Measurements from ENCODE around the gene ATL2.
A peak's percentile ranks its signal among the peaks of the same experiment; 100 is the strongest.
"Not testable (repeated sequence)": the region's sequence is repeated elsewhere in the genome, so short reads cannot be mapped to it uniquely, and the experiment has no call there.

ATL2 gene

DNA sequence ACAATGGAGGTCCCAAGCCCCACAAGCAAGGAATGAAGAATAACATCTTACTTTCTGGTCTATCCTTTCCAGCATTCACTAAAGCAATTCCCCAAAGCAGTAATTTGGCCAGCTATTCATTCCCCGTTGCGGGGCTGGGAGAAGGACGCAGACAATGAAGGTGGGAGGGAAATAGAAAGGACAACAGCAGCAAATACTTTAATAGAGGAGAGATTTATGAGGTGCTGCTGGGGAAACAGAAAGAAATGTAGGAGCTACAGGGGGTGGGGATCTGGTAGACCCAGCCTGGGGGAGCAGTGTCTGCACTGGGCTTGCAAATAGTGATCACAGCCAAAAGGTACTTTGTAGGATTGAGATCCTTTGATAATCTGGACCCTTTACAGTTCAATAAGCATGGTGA lies 13.9 kb upstream of the ATL2 start:
- no peak for DNase-seq (ENCODE audit: low spot score)

DNA sequence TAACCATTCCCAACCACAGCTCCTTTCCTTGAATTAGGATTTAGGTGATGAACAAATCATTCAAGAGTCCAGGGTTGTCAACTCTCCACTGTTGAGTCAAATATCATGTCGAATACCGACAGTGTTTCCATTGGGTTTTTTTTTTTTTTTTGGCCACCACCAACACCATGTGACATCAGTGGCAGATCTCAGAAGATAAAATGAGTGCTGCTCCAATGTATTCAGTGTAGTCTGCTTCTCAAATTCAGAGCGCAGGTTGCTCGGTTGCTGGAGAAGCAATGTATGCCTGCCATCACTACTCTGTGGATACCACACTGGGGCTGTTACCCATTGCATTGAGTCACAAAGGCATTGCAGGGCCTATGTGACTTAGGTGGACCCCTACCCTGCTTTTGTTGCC lies 10.8 kb upstream of the ATL2 start:
- peak; percentile 6 for DNase-seq (ENCODE audit: low spot score)

DNA sequence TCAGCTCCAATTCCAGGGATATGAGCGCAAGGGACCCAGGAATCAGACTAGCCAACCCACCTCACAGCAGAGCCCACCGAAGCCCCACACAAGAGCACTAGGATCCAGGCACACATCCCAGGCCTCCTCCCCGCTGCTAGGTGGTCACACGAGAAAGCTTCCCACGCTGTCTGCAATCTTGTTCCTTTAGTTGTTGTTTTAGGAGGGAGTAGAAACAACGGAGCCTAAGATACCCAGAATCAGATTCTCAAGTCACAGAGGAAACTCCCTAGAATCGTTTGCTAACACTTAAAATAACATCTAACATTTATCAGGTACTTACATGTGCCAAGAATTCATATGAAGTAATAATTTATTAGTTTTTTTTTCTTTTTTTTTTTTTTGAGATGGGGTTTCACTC lies 9.7 kb upstream of the ATL2 start:
- no peak for DNase-seq (ENCODE audit: low spot score)

DNA sequence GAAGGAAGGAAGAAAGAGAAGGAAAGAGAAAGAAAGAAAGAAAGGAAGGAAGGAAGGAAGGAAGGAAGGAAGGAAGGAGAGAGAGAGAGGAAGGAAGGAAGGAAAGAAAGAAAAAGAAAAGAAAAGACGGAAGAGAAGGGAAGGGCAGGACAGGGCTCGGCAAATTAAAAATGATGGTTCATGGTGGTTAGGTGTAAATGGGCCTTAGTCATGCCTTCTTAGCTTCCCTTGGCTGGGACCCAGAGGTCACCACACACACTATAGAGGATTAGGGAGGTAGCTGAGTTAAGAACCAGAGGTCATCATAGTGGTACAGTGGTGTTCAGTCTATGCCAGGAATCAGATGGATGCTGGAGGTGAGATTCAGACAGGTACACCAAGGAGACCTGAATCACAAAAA lies 9.3 kb upstream of the ATL2 start:
- DNase-seq (ENCODE audit: low spot score), result no peak

DNA sequence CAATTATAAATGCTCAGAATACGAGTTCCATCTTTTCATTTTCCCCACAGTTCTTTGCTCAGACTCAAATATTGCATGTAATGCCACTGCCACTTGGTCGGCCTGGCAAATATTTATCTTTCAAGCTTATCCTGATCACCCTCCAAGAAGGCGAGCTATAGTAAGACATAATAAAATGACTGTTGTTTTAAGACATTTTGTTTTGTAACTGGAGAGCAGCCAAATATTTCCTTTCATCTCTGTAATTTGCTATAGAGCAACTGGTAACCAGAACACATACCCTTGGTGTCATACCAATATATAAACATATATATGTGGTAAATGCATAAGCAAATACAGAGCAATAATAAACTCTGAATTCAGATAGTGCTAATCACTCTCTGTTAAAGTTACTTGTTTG lies 7.3 kb upstream of the ATL2 start:
- no peak for DNase-seq (ENCODE audit: low spot score)

DNA sequence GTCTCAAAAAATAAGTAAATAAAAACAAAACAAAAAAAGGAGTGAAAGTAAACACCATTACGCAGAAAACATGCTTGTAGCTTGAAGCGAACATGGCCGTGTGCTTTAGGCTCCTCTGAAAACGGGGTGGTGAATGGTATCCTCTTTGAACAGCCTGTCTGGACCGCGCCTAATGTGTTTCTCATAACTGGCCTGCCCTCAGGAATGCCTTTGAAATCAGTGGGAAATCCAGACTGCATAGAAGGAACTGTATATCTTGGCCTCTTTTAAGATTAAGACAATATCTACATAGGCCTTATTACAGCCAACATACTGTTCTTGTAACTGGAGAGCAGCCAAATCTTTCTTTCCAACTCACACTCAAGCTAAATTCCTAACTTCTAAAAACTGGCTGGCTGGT lies 6.7 kb upstream of the ATL2 start:
- not testable (repeated sequence) for DNase-seq (ENCODE audit: low spot score)

DNA sequence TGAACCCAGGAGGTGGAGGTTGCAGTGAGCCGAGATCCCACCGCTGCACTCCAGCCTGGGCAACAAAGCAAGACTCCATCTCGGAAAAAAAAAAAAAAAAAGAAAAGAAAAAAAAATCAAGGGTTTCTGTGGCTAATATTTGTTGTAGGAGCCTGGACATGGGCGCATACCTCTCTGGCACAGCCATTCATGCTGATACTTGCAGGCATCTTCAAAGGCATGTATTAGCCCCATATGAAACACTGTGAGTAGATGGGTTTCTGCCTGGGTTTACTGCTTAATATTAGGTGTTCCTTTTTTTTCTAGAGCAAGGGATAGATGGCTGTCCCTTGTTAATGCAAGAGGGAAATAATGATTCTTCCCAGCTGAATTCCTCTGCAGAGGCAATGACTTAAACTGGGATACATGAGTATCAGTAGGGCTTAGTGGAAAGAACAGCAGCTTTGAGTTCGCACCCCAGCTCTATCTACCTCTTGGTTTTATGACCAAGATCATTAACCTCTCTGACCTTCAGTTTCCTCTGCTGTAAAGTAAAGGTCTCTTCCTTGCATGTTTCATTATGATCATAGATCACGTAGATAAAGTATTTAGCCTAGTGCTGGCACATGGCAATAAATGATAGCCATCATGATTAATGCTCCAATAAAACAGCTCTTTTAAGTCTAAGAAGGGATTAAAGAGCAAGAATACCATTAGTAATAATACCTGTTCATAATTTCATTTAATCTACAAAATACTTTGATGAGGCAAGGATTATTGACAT lies 4.5 kb upstream of the ATL2 start:
- no peak for DNase-seq (ENCODE audit: low spot score)

DNA sequence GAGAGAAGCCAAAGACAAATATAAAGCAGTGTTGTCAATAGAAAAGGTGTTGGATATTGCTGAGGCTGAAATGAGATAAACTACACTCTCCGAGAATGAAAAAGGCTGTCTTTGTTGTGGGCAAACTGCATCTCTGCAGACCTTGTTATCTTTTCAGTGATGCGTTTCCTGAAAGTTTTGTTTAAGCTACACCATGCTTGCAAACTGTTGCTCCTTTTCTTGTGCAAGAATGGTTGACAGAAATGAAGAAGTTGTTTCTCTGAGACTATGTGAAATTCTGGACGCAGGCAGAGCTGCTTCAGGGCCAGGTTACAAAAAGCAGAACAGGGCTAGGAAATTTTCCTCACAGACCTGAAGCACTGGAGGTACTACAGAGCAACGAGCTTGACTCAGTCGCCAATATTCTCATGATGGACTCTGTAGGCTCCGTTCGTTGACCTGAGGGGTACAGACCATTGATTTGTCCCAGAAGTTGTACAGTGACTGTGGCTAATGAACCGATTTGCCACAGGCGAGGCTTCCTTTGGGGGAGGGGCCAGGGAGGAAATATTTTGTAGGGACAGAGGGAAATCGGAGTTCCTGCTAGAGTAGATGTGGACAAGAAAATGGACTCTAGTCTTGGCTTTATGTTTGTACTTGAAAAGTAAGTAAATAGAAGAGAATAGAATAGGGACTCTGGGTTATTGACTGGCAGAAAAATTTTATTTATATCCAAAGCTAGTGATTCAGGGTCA lies 3.5 kb upstream of the ATL2 start:
- DNase-seq (ENCODE audit: low spot score), result peak; percentile 26

DNA sequence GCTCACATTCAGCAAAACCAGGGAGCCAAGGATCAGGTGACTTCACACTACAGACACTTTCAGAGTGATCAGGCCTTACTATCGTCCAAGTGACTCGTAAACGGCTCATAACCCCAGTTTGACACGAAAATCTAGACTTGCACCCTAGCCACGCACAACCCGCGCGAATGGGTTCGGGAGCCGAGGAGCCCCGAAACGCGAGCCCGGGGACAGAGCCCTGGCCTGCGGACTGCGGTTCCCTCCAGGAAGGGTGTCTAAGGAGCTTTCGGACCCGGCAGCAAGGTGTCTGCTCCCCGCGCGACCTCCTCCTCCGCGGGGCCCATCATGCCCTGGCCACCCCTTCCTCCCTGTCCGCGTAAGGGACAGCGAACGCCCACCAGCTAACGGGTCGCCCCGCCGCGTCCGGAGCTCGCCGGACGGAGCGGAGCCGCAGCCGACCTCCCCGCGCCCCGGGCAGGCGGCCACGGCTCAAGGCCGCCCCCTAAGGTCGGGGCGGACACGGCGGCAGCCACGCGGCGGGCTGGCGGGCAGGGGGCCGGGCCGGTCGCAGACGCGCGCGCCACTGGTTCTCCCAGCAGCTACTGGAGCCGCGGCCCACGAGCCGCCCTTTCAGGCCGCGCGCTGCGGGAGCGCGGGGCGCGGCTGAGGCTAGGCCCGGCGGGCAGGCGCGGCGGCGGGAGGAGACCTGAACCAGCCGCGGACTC lies 575 bp downstream of the ATL2 start:
- peak; percentile 43 for DNase-seq (ENCODE audit: low spot score)

DNA sequence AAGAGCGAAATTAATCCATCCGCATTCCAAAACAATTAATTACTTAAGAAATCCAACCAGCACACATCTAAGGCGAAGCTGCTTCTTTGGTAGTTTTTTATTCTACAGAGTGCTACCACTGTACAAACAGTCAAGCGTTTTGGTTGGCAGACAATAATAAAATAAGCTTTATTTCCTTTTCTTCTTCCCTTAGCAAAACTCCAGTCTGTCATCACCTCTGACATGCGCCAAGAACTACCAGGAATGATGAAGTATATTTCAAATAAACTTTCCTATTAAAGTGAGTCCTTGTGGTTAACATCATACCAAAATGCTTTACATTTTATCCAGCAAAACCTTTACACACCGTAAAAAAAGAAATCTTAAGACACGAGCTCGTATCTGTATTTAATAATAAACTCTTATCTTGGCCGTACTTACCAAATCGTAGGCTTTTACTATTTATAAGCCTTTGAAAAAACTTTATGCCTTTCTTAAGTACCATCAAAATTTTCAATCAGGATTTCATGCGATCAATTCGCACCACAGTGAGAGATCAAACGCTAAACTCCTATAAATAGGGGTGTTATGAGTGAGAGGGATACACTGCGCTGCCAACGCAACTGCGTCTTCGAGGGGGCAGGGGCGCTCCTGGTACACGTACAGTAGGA lies 1.3 kb downstream of the ATL2 start:
- no peak for DNase-seq (ENCODE audit: low spot score)

DNA sequence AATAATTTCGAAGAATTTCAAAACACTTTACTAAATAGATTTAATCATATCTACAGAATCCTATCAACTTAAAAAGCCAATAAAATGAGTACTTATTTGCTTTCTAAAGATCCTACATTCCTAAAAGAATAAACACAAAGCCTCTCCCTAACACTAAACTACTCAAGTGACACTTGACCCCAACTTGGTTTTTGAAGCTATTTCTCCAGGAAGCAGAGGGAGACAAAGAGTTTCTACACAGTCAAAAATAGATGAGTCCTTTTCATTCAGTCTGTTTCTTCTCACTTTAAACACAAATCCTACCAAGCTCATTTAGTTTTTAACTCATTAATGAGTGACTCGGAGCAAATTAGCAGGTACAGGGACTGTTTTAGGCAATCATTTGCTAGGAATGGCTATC lies 2.1 kb downstream of the ATL2 start:
- no peak for DNase-seq (ENCODE audit: low spot score)

DNA sequence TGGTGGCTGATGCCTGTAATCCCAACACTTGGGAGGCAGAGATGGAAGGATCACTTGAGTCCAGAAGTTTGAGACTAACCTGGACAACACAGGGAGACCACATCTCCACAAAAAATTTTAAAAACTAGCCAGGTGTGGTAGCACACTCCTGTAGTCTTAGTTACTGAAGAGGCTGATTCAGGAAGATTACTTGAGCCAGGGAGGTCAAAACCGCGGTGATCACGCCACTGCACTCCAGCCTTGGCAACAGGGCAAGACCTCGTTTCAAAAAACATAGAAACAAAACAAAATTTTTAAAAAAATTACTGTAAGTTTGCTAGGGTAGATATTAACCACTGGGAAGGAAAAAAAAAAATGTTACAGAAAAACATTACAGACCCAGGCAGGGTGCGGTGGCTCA lies 5.8 kb downstream of the ATL2 start:
- DNase-seq (ENCODE audit: low spot score), result no peak

DNA sequence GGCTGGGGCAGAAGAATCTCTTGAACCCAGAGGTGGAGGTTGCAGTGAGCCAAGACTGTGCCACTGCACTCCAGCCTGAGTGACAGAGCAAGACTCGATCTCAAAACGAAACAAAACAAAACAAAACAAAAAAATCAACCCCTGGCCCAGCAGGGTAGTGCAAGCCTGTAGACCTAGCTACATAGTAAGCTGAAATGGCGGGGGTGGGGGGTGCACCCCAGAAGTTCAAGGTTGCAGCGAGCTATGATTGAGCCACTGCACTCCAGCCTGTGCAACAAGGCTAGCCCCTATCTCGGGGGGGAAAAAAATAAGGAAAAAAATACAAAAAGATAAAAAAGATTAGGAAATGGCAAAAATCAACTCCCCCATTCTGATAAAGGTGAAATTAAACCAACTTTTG lies 6.4 kb downstream of the ATL2 start:
- no peak for DNase-seq (ENCODE audit: low spot score)

DNA sequence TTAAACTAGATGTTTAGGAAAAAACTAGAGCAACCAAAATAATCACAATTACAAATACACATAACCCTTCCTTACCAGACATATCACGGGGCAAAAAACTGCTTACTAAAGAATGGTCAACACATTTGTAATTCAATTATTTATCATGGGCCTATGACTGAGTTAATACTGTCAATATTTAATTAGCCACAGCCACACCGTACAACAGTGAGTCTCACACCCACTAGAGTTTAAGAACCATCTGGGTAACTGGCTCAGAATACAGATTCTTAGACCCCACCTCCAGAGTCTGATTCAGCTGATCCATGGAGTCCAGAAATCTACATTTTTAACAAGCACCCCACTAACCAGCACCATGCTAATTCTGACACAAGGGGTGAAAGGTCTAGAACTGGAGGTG lies 14.8 kb downstream of the ATL2 start:
- no peak for DNase-seq (ENCODE audit: low spot score)

DNA sequence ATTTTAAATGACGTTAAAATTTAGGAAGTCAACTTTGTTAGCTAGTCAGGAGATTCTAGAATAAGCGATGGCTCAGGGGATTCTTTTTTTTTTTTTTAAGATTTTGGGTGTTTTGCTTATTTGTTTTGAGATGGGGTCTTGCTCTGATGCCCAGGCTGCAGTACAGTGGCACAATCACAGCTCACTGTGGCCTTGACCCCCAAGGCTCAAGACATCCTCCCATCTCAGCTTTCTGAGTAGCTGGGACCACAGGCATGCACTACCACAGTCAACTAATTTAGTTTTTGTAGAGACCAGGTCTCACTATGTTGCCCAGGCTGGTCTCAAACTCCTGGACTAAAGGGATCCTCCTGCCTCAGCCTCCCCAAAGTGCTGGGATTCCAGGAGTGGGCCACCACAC lies 16.9 kb downstream of the ATL2 start:
- DNase-seq (ENCODE audit: low spot score), result no peak

DNA sequence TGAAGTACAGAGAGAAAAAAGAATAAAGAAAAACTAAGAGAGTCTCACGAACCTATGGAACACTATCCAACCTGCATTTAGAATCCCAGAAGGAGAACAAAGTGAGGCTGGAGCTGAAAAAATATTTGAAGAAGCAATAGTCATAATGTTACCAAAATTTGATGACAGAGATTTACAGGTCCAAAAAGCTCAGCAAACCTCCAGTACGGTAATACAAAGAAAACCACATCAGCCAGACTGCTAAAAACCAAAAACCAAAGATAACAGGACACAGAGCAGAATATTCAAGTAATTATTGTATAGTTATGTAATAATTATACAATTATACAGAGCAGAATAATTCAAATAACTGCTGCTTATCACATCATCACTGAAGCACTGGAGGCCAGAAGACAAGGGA lies 23.7 kb downstream of the ATL2 start:
- DNase-seq (ENCODE audit: low spot score), result no peak

DNA sequence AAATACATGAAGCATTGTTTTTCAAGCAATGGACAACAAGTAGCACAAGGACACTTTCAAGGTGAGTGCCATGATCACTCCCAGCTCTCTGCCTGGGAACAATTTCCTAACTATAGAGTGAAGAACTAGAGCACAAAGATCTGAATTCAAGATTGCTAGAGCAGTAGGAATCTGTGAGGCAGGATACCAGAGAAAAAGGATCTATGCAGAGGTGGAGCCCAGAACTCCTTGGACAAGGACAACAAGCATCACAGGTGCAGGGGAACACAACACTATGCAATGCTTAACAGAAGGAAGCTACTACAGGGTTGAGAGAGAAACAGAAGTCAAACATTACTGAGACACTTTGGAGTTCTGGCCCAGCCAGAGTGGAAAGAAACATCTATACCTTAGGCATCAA lies 24.7 kb downstream of the ATL2 start:
- no peak for DNase-seq (ENCODE audit: low spot score)

DNA sequence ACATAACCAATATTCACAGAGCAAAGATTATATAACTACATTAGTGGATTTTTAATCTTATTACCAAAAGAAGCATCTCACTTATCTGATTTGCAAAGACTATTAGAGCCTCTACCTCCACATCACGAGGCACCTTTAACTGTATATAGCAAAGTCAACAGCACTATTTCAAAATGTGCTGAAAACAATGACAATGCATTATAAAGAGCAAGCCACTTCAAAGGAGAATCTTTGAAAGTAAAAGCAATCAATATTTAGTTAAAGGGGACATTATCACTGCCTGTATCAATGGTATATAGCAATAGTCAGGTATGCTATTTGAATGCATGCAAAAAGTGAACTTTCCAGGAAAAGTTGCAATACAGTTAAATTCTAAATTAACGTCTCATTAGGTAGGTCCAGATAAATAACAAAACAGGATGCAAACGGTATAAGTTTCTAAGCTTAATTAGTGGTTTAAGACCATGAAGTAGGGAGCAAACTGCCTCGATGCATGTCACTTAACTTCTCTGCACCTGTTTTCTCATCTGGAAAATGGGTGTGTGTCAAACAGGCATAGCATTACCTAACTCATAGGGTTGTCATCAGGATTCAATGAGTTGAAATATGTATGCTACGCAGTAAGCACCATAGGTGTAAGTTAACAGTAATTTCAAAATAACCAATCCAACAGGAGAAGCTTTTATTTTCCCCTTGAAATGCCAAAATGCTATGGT lies 31.6 kb downstream of the ATL2 start:
- no peak for DNase-seq (ENCODE audit: low spot score)

DNA sequence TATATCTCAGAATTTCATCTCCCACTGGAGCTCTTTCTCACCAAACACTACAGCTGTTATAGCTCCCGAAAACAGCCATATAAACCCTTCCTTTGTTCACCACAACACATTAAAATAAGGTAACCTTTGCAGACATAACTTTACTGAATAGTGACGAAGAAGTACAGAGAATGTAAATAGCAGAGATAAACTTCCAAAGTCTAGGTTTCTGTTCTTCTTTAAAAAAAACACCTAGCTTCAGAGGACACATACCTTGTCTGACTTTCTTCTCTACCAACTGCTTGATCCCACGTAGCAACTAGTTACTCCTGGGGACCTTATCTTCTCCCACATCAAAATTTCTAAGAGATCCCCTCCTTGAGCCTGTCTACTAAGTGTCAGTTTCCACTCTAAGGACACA lies 32.3 kb downstream of the ATL2 start:
- DNase-seq (ENCODE audit: low spot score), result no peak

DNA sequence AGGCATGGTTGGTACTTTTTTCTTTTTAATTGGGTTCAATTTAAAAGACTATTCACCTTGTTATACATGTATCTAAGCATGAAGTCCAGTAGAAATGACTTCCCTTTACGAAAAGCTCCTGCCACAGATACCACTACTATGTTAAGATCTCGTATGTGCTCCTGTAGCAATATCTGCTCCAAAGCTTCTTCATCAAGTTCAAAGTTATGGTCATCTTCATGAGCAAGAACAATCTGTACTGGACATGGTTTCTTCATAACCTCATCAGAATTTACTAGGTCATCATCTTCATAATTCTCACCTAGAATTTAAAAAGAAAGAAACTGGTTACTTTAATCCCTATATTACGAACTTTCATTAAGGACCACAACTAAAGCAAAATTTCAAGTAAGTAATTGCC lies 33.9 kb downstream of the ATL2 start:
- DNase-seq (ENCODE audit: low spot score), result no peak

DNA sequence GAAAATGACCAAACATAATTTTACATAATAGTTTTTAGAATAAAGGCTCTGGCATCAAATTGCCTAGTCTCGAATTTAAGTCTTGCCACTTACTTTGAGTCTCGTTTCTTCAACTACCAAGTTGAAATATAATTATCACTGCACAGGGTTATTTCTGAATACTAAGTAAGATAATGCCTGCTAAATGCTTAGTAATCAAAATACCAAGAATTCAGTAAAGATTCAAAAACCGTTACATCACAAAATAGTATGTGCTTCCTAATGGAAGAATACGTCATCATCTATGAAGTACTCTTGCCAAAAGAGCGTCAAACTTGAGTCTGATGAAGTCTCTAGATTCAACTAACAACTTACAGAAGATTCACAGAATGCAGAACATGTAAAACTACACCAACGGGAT lies 40.5 kb downstream of the ATL2 start:
- DNase-seq (ENCODE audit: low spot score), result no peak

DNA sequence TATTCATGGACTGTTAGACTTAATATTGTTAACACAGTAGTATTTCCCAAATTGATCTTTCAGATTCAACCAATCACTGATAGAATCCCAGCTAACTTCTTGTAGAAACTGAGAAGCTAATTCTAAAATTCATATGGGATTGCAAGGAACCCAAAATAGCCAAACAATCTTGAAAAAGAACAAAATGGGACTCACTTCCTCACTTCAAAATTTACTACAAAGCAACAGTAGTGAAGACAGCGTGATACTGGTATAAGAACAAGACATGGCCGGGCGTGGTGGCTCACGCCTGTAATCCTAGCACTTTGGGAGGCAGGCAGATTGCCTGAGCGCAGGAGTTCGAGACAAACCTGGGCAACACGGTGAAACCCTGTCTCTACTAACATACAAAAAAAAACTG lies 46.3 kb downstream of the ATL2 start:
- DNase-seq (ENCODE audit: low spot score), result no peak
